Dendritic cell treated with granulocyte-macrophage colony-stimulating factor and Interleukin-4, amounts not matched to agents 40 ng/mL and 50 ng/mL, for 4 days (primary cell): ENCODE measurements around the gene ABHD16B.

Source experiments
- H3K27ac Mint-ChIP-seq: one replicate; pipeline ENCODE4 v1.8.0; 2022; ENCODE audit warnings: mild to moderate bottlenecking, mixed read lengths
- H3K27me3 Mint-ChIP-seq: one replicate; pipeline ENCODE4 v1.8.0; 2022; ENCODE audit warnings: mild to moderate bottlenecking, mixed read lengths
- H3K36me3 Mint-ChIP-seq: one replicate; pipeline ENCODE4 v1.8.0; 2022; ENCODE audit warnings: low read depth, mixed read lengths
- H3K4me1 Mint-ChIP-seq: one replicate; pipeline ENCODE4 v1.8.0; 2022; ENCODE audit warnings: low read depth, mixed read lengths
- H3K4me3 Mint-ChIP-seq: one replicate; pipeline ENCODE4 v1.8.0; 2022; ENCODE audit warnings: mild to moderate bottlenecking, moderate library complexity, mixed read lengths
- H3K9me3 Mint-ChIP-seq: one replicate; pipeline ENCODE4 v1.8.0; 2022; ENCODE audit warnings: mixed read lengths
- intact Hi-C: fragments of 100-400 bp; cut with micrococcal nuclease; formaldehyde crosslinking; loops from one replicate; pipeline ENCODE4 v1.15.0; 2022

The ABHD16B gene

GRCh38 chr20:63829945-63830835, 31.1 kb upstream of the ABHD16B start:
- intact Hi-C loops = loop anchor here (5.0 kb wide), 1 partner anchor 32 kb away; the partner anchor contains the start of gene ABHD16B
- peaks cover 69% of the 10 kb centered on the region for H3K27me3 Mint-ChIP-seq
- peak overlapping the region; percentile 87 for H3K27ac Mint-ChIP-seq
- H3K4me3 Mint-ChIP-seq = peak overlapping the region; percentile 90
- H3K4me1 Mint-ChIP-seq = peaks cover 67% of the 10 kb centered on the region
- peaks cover 34% of the 10 kb centered on the region for H3K36me3 Mint-ChIP-seq
- no peaks in the 10 kb centered on the region for H3K9me3 Mint-ChIP-seq

GRCh38 chr20:63830841-63831588, 30.3 kb upstream of the ABHD16B start, which contains the start of gene ZBTB46:
ZBTB46 (minus strand) TSS chr20:63831264; CDS start chr20:63790757, 40,507 bp downstream.
- intact Hi-C loops = no loop called here
- peak within 1 kb of the TSS; percentile 90 for H3K4me3 Mint-ChIP-seq
- peaks cover 25% of the 10 kb centered on the region for H3K36me3 Mint-ChIP-seq
- H3K4me1 Mint-ChIP-seq = peaks cover 64% of the 10 kb centered on the region
- H3K9me3 Mint-ChIP-seq = no peaks in the 10 kb centered on the region
- peaks cover 65% of the 10 kb centered on the region for H3K27me3 Mint-ChIP-seq
- H3K27ac Mint-ChIP-seq = peak within 1 kb of the TSS; percentile 87

- intact Hi-C loops = no loop called here
- H3K36me3 Mint-ChIP-seq = peaks cover 21% of the 10 kb centered on the region
- peak overlapping the region; percentile 68 for H3K4me3 Mint-ChIP-seq
Observed at GRCh38 chr20:63831646-63831992, 29.7 kb upstream of the ABHD16B start.

GRCh38 chr20:63831993-63832686, 29.2 kb upstream of the ABHD16B start:
- Mint-ChIP-seq H3K27ac (no peak overlapping the region), H3K27me3 (peaks cover 60% of the 10 kb centered on the region), H3K4me1 (peaks cover 61% of the 10 kb centered on the region), H3K36me3 (peaks cover 16% of the 10 kb centered on the region), H3K4me3 (peak overlapping the region; percentile 68), H3K9me3 (no peaks in the 10 kb centered on the region)
- intact Hi-C loops = no loop called here

More at GRCh38 chr20:63831646-63831992, 29.7 kb upstream of the ABHD16B start:
- peaks cover 61% of the 10 kb centered on the region for H3K27me3 Mint-ChIP-seq
- H3K9me3 Mint-ChIP-seq = no peaks in the 10 kb centered on the region
- peaks cover 60% of the 10 kb centered on the region for H3K4me1 Mint-ChIP-seq
- H3K27ac Mint-ChIP-seq = no peak overlapping the region

- peaks cover 51% of the 10 kb centered on the region for H3K27me3 Mint-ChIP-seq
- H3K36me3 Mint-ChIP-seq = peaks cover 14% of the 10 kb centered on the region
- H3K9me3 Mint-ChIP-seq = no peaks in the 10 kb centered on the region
- peaks cover 58% of the 10 kb centered on the region for H3K4me1 Mint-ChIP-seq
- peak overlapping the region; percentile 61 for H3K27ac Mint-ChIP-seq
- intact Hi-C loops = no loop called here
- H3K4me3 Mint-ChIP-seq = no peak overlapping the region
Observed at GRCh38 chr20:63833776-63834490, 27.4 kb upstream of the ABHD16B start.

- Mint-ChIP-seq H3K27me3 (peaks cover 45% of the 10 kb centered on the region), H3K36me3 (peaks cover 8% of the 10 kb centered on the region)
Observed at GRCh38 chr20:63834491-63834880, 26.8 kb upstream of the ABHD16B start.

GRCh38 chr20:63835021-63835858, 26.1 kb upstream of the ABHD16B start:
- peaks cover 54% of the 10 kb centered on the region for H3K4me1 Mint-ChIP-seq
- H3K27ac Mint-ChIP-seq = peak overlapping the region; percentile 61
- intact Hi-C loops = no loop called here
- no peak overlapping the region for H3K4me3 Mint-ChIP-seq
- H3K36me3 Mint-ChIP-seq = peaks cover under 1% of the 10 kb centered on the region
- no peaks in the 10 kb centered on the region for H3K9me3 Mint-ChIP-seq
- H3K27me3 Mint-ChIP-seq = peaks cover 43% of the 10 kb centered on the region

More at GRCh38 chr20:63834491-63834880, 26.8 kb upstream of the ABHD16B start:
- H3K27ac Mint-ChIP-seq = peak overlapping the region; percentile 61
- no peak overlapping the region for H3K4me3 Mint-ChIP-seq
- no peaks in the 10 kb centered on the region for H3K9me3 Mint-ChIP-seq
- peaks cover 54% of the 10 kb centered on the region for H3K4me1 Mint-ChIP-seq
- intact Hi-C loops = no loop called here

GRCh38 chr20:63836458-63837344, 24.6 kb upstream of the ABHD16B start:
- H3K27me3 Mint-ChIP-seq = peaks cover 49% of the 10 kb centered on the region
- H3K27ac Mint-ChIP-seq = peak overlapping the region; percentile 36
- no peak overlapping the region for H3K4me3 Mint-ChIP-seq
- no peaks in the 10 kb centered on the region for H3K36me3 Mint-ChIP-seq
- peaks cover 57% of the 10 kb centered on the region for H3K4me1 Mint-ChIP-seq
- no peaks in the 10 kb centered on the region for H3K9me3 Mint-ChIP-seq
- intact Hi-C loops = no loop called here

- Mint-ChIP-seq H3K9me3 (no peaks in the 10 kb centered on the region), H3K36me3 (no peaks in the 10 kb centered on the region), H3K4me3 (peak overlapping the region; percentile 22), H3K27me3 (peaks cover 52% of the 10 kb centered on the region), H3K4me1 (peaks cover 61% of the 10 kb centered on the region), H3K27ac (peak overlapping the region; percentile 36)
- intact Hi-C loops = no loop called here
Observed at GRCh38 chr20:63837479-63837878, 23.8 kb upstream of the ABHD16B start.

GRCh38 chr20:63839620-63840019, 21.7 kb upstream of the ABHD16B start:
- H3K4me3 Mint-ChIP-seq = no peak overlapping the region
- H3K36me3 Mint-ChIP-seq = no peaks in the 10 kb centered on the region
- peaks cover 52% of the 10 kb centered on the region for H3K27me3 Mint-ChIP-seq
- no peak overlapping the region for H3K27ac Mint-ChIP-seq
- intact Hi-C loops = no loop called here
- H3K9me3 Mint-ChIP-seq = no peaks in the 10 kb centered on the region
- H3K4me1 Mint-ChIP-seq = peaks cover 55% of the 10 kb centered on the region

GRCh38 chr20:63840405-63840828, 20.9 kb upstream of the ABHD16B start:
- Mint-ChIP-seq H3K27ac (no peak overlapping the region), H3K4me1 (peaks cover 48% of the 10 kb centered on the region), H3K4me3 (no peak overlapping the region), H3K36me3 (no peaks in the 10 kb centered on the region), H3K27me3 (peaks cover 55% of the 10 kb centered on the region), H3K9me3 (no peaks in the 10 kb centered on the region)
- intact Hi-C loops = no loop called here

GRCh38 chr20:63842258-63842657, 19.0 kb upstream of the ABHD16B start:
- intact Hi-C loops = no loop called here
- H3K4me1 Mint-ChIP-seq = peaks cover 43% of the 10 kb centered on the region
- no peaks in the 10 kb centered on the region for H3K36me3 Mint-ChIP-seq
- H3K27ac Mint-ChIP-seq = peak overlapping the region; percentile 20
- no peaks in the 10 kb centered on the region for H3K9me3 Mint-ChIP-seq
- peaks cover 57% of the 10 kb centered on the region for H3K27me3 Mint-ChIP-seq
- peak overlapping the region; percentile 6 for H3K4me3 Mint-ChIP-seq
